NCI-H2171 treated with DMSO at 0.1 percent for 48 hours (cell line): Measurements from ENCODE around the gene ESPN.
A peak's percentile ranks its signal among the peaks of the same experiment; 100 is the strongest.
"Not testable (repeated sequence)": the region's sequence is repeated elsewhere in the genome, so short reads cannot be mapped to it uniquely, and the experiment has no call there.

Experiments
- DNase-seq: peaks from one replicate; lab custom pipeline; 2025; lab: John Stamatoyannopoulos, UW

Gene ESPN

GRCh38 chr1:6485168-6486101, 60.9 kb downstream of the ESPN start:
- no peak for DNase-seq

GRCh38 chr1:6486433-6487011, 61.9 kb downstream of the ESPN start:
- DNase-seq = peak; percentile 73

- DNase-seq = peak; percentile 44
These were observed 63.4 kb downstream of the ESPN start for GRCh38 chr1:6487804-6488484.

- peak; percentile 90 for DNase-seq
These were observed 64.2 kb downstream of the ESPN start for GRCh38 chr1:6488602-6489382.

GRCh38 chr1:6489383-6489765, 64.8 kb downstream of the ESPN start:
- DNase-seq = peak; percentile 61

- peak; percentile 82 for DNase-seq
These were observed 65.2 kb downstream of the ESPN start for GRCh38 chr1:6489799-6490180.

GRCh38 chr1:6490181-6491080, 65.9 kb downstream of the ESPN start:
- DNase-seq = peak; percentile 61

GRCh38 chr1:6491081-6491449, 66.5 kb downstream of the ESPN start:
- DNase-seq = no peak

GRCh38 chr1:6491480-6491962, 66.9 kb downstream of the ESPN start, which contains the start of gene PLEKHG5:
Gene PLEKHG5, minus strand, starts transcription at chr1:6491667. Its CDS starts 14,096 bp downstream, at chr1:6477571.
- no peak for DNase-seq

- no peak for DNase-seq
These were observed 67.4 kb downstream of the ESPN start for GRCh38 chr1:6491966-6492365.

GRCh38 chr1:6493834-6494223, 69.3 kb downstream of the ESPN start:
- DNase-seq = not testable (repeated sequence)

GRCh38 chr1:6494627-6495026, 70.1 kb downstream of the ESPN start:
- no peak for DNase-seq

GRCh38 chr1:6495041-6495441, 70.5 kb downstream of the ESPN start:
- peak; percentile 80 for DNase-seq

- DNase-seq = no peak
These were observed 71.2 kb downstream of the ESPN start for GRCh38 chr1:6495540-6496364.

GRCh38 chr1:6496365-6496721, 71.8 kb downstream of the ESPN start:
- DNase-seq = no peak

GRCh38 chr1:6496890-6497214, 72.3 kb downstream of the ESPN start:
- no peak for DNase-seq

GRCh38 chr1:6497215-6497866, 72.8 kb downstream of the ESPN start:
- DNase-seq = peak; percentile 33

- no peak for DNase-seq
These were observed 73.4 kb downstream of the ESPN start for GRCh38 chr1:6497867-6498575.

- no peak for DNase-seq
These were observed 74.1 kb downstream of the ESPN start for GRCh38 chr1:6498576-6499111.
